ENCODE data around the gene KHK.

KHK gene

DNA sequence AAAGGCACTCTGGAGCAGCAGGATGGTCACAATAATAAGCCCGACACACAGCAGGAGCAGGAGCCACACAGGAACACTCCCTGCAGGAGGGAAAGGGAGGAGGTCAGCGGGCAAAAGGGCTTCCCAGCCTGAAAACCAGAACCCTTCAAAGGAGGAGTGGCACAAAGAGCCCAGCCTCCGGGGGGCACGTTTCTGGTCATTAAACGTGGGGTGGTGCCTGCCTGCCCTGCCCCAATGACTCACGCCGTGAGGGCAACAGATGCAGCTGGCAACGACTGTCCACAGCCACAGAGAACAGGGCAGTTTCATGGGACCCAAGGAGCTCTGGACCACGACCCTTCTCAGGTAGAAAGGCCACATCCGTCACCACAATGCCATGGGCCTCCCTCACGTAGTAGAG lies 44.9 kb downstream of the KHK start:
- no peak for DNase-seq

DNA sequence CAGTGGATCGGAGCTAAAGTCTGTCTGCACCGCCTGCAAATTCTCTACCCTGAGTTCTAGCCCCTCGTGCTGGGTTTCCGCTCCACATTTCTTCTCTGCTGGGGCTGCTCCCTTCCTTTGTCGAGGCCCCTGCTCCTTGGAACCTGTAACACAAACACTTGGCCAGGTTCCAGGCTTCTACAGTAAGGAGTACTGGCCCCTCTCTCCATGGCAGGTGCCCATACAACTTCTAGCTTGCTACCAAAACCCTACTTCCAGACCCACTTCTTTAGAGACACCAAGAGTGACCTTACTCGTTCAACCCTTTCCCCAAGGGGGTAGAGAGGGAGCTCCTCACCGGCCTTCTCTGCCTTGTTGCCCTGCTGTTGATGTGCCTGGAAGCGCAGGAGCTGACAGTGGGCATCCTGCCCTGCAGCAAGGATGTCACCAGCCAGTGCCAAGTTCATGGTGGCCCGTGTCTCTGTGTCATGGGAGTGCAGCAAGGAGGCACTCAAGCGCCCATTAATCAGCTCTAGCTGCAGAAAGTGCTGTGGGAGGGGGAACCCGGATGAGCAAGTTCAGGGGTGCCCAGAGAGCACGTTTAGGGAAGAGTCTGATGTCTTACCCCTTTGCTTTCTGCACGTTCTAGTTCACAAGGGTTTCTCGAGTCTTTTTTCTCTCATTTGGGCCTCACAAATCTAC lies 46.8 kb downstream of the KHK start:
- no peak for DNase-seq

DNA sequence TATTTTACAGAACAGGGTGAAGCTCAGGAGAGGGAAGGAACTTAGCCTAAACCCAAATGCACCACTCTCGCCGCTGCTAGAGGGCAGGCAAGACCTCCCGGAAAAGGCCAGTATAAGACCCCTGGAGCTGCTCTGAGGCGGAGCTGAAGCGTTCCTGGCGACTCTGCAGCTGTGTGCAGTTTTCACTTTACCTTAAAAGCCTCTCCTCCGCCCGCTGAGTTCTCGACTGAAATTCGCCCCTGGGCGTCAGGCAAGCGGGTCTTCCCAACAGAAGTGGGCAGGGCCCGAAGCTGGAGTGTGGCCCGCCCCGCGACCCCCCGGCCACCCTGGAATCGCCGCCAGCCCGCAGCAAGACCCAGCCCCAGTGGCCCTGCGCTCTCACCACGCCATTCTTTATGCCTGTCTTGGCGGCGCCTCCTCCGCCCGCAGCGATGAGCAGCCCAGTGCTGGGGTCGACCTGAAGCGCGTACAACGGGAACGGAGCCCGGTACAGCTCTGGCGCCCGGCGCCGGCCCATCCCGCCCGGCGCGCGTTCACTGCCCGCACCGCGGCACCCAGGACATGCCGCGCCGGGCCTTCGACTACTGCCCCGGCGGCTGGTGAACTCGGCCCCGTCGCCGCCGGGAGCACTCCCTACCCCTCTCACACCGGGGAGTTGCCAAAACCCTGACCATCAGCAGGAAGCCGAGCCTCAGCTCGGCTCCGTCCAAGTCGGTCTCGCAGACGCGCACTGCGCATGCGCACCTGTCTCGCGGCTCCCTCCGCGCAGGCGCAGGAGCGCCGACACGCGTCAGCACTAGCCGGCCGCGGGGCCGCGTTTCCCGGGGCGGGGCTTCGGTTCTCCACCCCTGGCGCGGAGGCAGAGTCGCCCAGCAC lies 47.6 kb downstream of the KHK start, which contains the start of gene PREB:
Gene PREB (minus strand): TSS at position 732 of the 876 bp plus-strand sequence. CDS start 215 bp downstream, at position 517.
- peak; percentile 87 for DNase-seq

DNA sequence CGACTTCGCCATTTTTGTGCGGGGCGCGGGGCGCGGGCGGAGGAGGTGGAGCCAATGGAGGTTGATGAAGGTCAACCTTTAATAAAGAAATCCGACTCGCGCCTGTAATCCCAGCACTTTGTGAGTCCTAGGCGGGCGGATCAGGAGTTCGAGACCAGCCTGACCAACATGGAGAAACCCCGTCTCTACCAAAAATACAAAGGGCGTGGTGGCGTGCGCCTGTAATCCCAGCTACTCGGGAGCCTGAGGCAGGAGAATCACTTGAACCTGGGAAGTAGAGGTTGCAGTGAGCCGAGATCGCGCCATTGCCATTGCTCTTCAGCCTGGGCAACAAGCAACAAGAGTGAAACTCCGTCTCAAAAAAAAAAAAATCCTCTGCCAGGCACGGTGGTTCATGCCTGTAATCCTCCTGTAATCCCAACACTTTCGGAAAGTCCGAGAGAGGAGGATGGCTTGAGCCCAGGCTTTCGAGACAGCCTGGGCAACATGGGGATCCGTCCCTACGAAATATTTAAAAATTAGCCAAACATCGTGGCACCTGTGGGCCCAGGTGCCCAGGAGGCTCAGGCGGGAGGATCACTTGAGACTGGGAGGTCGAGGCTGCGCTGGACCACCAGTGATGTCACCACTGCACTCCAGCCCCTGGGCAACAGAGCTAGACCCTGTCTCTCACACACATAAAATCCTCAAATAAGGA lies 48.4 kb downstream of the KHK start:
- DNase-seq, result no peak

DNA sequence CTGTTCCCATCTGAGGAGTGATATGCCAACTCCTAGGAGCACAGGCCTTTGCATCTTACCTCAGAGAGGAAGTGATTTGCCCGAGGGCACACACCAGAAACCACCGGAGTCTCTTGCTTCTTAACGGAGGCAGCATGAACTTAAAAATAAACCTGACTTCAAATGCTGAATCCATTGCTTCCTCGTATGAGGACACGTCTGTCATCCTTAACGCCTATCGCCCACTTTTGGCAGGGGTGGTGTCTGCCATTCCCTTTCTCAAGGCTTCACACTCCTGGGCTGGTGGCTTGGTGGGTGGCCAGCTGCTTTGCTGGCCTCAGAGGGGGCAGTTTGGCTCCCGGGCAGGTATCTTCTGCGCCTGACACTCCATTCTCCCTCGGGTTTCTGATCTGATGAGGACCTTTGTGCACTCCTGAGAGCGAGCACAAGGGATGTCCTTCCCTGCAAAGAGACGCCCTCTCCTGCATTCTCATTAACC lies 48.9 kb downstream of the KHK start:
- no peak for DNase-seq

DNA sequence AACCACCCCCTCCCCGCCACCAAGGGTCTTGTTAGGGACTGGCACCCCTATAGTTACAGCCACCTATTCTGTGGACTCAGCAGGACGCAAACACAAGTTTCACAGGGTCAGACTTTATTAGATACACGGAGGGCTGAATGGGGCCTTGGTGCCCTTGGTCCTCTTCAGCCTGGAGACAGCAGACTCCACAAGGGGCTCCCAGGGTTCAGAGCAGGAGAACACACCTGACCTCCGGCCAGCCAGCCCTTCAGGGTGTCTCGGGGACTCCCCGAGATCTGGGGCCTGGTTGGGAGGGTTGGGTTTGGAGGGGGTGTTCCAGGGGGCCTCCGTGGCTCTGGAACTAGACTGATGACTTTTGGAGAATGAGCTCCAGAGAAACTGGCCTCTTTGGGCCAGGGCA lies 50.2 kb downstream of the KHK start:
- DNase-seq, result no peak

DNA sequence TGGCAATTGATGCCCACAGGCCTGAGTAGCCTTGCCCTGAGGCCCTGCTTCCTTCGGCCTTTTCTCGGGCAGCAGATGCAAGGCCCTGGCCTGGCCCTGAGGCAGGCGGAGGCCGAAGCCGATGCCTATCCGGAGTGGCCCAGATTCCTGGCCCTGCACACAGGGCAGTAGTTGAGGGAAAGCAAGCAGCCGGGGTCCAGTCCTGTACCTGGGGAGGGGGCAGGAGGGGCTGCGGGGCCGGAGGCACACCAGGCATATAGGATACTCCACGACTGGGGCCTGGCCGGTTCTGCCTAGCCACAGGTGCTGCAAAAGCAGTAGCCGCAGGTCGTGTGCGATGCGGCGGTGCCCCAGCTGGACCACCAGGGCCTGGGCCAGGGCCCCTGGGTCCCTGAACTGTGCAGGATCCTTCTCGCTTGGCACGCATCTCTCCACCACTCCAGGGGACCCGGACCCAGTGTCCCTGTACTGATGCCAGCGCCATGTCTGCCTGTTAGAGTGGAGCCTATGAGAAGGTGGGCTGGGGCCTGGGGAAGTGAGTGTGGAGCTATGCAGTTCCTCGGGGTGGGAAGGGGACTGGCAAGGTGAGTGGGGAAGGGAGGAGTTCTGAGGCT lies 50.9 kb downstream of the KHK start:
- DNase-seq, result no peak

DNA sequence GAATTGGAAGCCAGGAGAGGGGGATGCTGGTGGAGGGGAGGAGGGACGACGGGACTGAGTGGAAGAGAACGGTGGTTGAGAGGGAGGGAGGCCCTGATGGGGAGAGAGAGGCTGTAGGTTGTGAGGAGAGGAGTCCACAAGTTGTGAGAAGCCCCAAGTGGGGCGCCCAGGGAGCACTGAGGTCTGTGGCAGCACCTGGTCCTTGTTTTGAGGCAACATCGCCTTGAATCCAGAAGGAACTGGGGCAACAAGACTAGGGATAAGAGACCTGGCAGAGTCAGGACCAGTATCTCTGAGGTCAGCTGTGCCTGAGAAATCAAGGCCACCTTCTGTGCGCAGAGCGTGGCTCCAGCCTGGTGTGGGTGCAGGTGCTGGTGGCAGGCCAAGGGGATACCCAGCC lies 51.5 kb downstream of the KHK start:
- no peak for DNase-seq

DNA sequence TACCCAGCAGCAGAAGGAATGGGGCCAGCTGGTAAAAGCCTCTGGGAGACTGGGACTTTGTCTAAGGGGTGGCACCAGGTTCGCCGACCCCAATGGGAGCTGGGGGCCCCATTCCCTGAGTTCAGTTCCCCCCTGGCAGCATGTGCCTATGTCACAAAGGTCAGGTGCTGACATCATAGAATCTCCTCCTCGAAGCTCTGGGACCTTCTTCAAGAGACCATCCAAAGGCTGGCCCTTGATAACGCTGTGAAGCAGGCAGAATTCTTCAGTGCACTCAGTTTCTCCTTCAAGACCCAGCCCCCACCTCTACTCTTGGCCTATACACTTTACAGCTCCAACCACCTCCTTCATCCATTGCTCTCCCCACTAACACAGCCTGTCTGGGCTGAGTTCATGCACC lies 52.7 kb downstream of the KHK start, which contains the start of gene PRR30:
Gene PRR30 (minus strand): TSS at position 101 of the 400 bp plus-strand sequence. CDS start 1,081 bp downstream, outside the sequence.
- no peak for DNase-seq

DNA sequence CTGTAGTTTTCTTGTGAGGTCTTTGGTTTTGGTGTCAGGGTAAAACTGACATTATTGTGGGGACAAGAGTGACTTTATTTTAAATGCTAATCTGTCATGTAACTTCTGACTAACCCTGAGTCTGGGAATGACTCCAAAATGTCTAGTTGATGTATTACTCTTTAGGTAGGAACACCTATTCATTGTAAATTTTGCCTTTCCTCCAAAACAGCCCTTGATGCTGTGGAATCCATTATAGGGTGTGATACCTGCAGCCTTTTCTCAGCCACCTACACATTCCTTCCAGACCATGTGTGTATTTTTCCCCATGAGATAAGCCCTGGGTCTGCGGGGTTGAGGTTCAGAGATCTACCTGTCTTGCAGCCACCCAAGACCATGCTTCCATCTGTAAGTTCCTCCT lies 56.7 kb downstream of the KHK start:
- no peak for DNase-seq

DNA sequence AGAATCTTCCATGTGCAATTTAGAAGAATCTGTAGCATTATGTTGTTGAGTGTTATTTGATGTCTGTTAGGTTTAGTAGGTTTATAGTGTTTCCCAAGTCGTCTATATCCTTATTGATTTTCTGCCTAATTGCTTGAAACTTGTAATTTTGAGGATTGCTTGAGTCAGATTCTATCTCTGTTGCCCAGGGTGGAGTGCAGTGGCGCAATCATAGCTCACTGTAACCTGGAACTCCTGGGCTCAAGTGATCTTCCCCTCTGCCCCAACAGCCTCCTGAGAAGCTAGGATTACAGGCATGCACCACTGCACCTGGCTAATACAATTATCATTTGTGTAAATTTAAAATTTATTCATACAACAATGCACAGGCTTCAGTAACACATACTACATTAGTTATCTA lies 59.1 kb downstream of the KHK start:
- no peak for DNase-seq

DNA sequence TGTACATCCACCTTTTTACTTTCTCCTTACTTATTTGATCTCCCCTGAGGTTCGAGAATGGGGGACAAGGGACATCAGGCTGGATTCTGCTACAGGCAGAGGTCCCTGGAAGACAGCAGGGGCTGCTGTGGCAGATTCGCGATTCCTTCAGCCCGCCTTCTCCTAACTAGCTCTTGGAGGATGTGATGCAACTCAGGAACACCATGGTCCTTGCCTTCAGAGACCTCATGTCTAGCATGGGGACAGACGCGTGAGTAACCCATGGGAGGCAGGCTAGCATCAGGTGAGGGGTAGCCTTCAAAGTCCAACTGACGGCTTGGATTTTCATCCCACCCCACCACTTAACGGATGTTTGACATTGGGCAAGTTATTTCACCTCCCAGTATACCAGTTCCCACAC lies 61.4 kb downstream of the KHK start:
- DNase-seq, result no peak

DNA sequence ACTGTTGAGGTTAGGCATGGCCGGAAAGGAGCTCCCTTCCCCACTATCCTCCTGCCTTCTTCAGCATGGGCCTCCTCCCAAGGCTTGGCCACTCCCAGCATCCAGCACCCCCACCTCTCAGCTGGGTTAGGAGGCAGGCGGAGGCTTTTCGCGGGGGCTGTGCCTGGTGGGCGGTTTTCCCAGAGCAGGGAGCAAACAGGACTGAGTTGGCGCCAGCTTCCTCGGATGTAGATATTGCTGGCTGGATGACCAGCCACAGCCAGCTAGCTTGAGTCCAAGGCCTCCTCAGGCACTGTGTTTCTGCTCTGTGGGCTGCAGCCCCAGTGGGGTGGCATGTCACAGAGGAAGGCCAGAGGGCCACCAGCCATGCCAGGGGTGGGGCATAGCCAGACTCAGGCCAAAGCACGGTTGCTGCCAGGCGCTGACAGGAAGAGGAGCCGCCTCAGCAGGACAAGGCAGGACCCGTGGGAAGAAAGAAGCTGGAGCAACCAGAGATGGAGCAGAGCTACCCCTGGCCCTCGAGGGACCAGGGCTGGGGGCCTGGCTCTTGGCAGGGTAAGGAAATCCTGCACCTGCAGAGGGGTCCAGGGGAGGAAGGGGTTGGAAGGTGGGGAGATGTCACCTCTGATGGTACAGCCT lies 62.3 kb downstream of the KHK start, which contains the start of gene TCF23:
Gene TCF23 (plus strand): TSS at position 204 of the 639 bp plus-strand sequence. CDS start 130 bp downstream, at position 334.
- DNase-seq, result no peak

DNA sequence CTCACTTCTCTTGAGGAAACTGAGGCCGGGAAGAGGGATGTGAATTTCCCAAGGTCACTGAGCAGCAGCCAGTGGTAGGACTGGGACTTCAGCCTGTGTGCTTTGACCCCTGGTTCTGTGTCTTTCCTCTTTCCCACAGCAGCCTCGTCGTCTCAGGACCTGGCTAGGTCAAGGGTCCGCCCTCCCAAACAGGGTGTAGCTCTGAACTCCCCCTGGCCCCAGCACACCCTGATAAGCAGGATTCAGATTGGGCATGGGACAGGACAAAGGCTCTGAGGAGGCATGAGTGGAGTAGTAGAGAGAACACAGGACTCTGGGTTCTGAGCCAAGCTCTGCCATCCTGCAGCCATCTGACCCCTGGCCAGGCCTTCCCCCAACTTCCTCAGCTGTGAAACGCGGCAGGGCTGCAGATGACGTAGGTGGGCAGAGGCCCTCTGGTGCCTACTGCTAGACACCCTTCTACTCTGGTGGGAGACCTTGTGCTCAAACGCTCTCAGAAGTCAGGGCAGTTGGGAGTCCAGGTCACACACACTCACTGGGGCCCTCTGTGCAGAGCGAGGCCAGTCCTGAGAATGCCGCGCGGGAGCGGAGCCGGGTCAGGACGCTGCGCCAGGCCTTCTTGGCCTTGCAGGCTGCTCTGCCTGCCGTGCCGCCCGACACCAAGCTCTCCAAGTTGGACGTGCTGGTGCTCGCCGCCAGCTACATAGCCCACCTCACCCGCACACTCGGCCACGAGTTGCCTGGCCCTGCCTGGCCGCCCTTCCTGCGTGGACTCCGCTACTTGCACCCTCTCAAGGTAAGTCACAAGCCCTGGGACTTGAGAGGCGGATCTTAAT lies 63.2 kb downstream of the KHK start:
- no peak for DNase-seq

Data from DMS 273 treated with DMSO at 0.1 percent for 48 hours (cell line).